ENCODE measurements around the gene TANC1.

Gene TANC1

GRCh38 chr2:159003555-159003954 is 35.1 kb downstream of the TANC1 start:
- H3K4me3 ChIP-seq (ENCODE audit: low read depth in 1 of 2, low read length in 2 of 2): no peak overlapping the region
- no peak overlapping the region for H3K27ac ChIP-seq (ENCODE audit: low read depth, low read length)
- no peaks in the 10 kb centered on the region for H3K9me3 ChIP-seq (ENCODE audit: control insufficient read depth in 1 of 2, low read length in 2 of 2)
- H3K27me3 ChIP-seq (ENCODE audit: control insufficient read depth in 1 of 2, insufficient read depth in 2 of 2, low read length in 2 of 2): no peaks in the 10 kb centered on the region
- peaks cover 5 to 14% of the 10 kb centered on the region in 2 donors for H3K36me3 ChIP-seq (ENCODE audit: control insufficient read depth in 1 of 2, insufficient read depth in 2 of 2, low read length in 2 of 2)
- no peak overlapping the region for H3K9ac ChIP-seq (ENCODE audit: low read depth in 1 of 2, low read length in 2 of 2)
- peaks cover 0 to 9% of the 10 kb centered on the region in 2 donors for H3K4me1 ChIP-seq (ENCODE audit: control insufficient read depth in 1 of 2, insufficient read depth in 2 of 2, low read length in 2 of 2)

DNA sequence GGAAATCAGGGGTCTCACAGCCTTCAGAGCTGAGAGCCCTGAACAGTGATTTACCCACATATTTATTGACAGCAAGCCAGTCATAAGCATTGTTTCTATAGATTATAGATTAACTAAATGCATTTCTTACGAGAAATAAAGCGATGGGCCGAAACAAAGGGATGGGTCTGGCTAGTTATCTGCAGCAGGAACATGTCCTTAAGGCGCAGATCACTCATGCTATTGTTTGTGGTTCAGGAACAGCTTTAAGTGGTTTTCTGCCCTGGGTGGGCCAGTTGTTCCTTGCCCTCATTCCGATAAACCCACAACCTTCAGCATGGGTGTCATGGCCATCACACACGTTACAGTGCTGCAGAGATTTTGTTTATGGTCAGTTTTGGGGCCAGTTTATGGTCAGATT is 36.4 kb downstream of the TANC1 start:
- no peaks in the 10 kb centered on the region for H3K4me1 ChIP-seq (ENCODE audit: control insufficient read depth in 1 of 2, insufficient read depth in 2 of 2, low read length in 2 of 2)
- no peaks in the 10 kb centered on the region for H3K27me3 ChIP-seq (ENCODE audit: control insufficient read depth in 1 of 2, insufficient read depth in 2 of 2, low read length in 2 of 2)
- H3K9ac ChIP-seq (ENCODE audit: low read depth in 1 of 2, low read length in 2 of 2): no peak overlapping the region
- no peaks in the 10 kb centered on the region for H3K9me3 ChIP-seq (ENCODE audit: control insufficient read depth in 1 of 2, low read length in 2 of 2)
- peaks cover 5 to 14% of the 10 kb centered on the region in 2 donors for H3K36me3 ChIP-seq (ENCODE audit: control insufficient read depth in 1 of 2, insufficient read depth in 2 of 2, low read length in 2 of 2)
- no peak overlapping the region for H3K27ac ChIP-seq (ENCODE audit: low read depth, low read length)
- no peak overlapping the region for H3K4me3 ChIP-seq (ENCODE audit: low read depth in 1 of 2, low read length in 2 of 2)

DNA sequence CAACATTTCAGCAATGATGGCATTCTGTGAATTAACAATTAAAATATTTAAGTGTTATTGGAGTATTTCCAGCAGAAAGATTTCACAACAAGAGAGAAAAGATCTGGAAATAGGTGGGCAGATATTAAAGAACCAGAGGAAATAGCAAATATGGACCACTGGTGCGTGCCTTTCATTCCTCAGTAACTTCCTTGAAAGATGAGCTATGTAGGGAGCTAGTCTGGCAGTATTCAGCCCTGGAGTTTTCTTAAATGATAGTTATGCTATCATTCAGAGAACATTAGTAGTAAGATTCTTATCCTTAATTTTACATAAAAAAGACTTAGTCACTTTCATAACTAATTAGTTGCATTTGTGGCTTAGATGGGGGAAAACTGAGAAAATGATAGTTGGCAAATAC is 41.5 kb downstream of the TANC1 start:
- Histone ChIP-seq H3K36me3 (ENCODE audit: control insufficient read depth in 1 of 2, insufficient read depth in 2 of 2, low read length in 2 of 2) (peaks cover 0 to 6% of the 10 kb centered on the region in 2 donors), H3K4me1 (ENCODE audit: control insufficient read depth in 1 of 2, insufficient read depth in 2 of 2, low read length in 2 of 2) (no peaks in the 10 kb centered on the region), H3K9ac (ENCODE audit: low read depth in 1 of 2, low read length in 2 of 2) (no peak overlapping the region), H3K4me3 (ENCODE audit: low read depth in 1 of 2, low read length in 2 of 2) (no peak overlapping the region), H3K27ac (ENCODE audit: low read depth, low read length) (no peak overlapping the region), H3K9me3 (ENCODE audit: control insufficient read depth in 1 of 2, low read length in 2 of 2) (peaks cover under 1 to 2% of the 10 kb centered on the region in 2 donors), H3K27me3 (ENCODE audit: control insufficient read depth in 1 of 2, insufficient read depth in 2 of 2, low read length in 2 of 2) (no peaks in the 10 kb centered on the region)

DNA sequence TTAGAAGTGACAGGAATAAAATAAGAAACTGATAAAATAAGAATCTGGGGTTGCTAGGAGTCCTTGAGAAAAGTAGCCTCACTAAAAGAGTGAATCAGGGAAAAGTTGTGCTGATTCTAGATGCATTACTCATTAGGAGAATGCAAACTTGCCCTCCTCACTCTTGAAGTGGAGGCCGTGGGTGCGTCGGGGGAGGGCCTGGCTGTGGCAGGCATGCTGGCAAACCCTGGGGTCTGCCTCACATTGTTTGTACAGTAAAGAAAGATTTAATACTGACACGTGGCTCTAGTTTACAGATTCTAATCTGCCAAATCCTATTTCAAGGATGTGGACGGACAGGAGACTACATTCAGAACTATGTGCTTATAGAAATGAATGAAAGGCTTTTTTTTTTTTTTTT is 41.9 kb downstream of the TANC1 start:
- Histone ChIP-seq H3K4me1 (ENCODE audit: control insufficient read depth in 1 of 2, insufficient read depth in 2 of 2, low read length in 2 of 2) (no peaks in the 10 kb centered on the region), H3K9ac (ENCODE audit: low read depth in 1 of 2, low read length in 2 of 2) (no peak overlapping the region), H3K36me3 (ENCODE audit: control insufficient read depth in 1 of 2, insufficient read depth in 2 of 2, low read length in 2 of 2) (peaks cover 0 to 5% of the 10 kb centered on the region in 2 donors), H3K9me3 (ENCODE audit: control insufficient read depth in 1 of 2, low read length in 2 of 2) (peaks cover 5 to 6% of the 10 kb centered on the region in 2 donors), H3K27ac (ENCODE audit: low read depth, low read length) (no peak overlapping the region), H3K27me3 (ENCODE audit: control insufficient read depth in 1 of 2, insufficient read depth in 2 of 2, low read length in 2 of 2) (no peaks in the 10 kb centered on the region), H3K4me3 (ENCODE audit: low read depth in 1 of 2, low read length in 2 of 2) (no peak overlapping the region)

- H3K4me1 ChIP-seq (ENCODE audit: control insufficient read depth in 1 of 2, insufficient read depth in 2 of 2, low read length in 2 of 2): no peaks in the 10 kb centered on the region
- no peaks in the 10 kb centered on the region for H3K27me3 ChIP-seq (ENCODE audit: control insufficient read depth in 1 of 2, insufficient read depth in 2 of 2, low read length in 2 of 2)
- H3K36me3 ChIP-seq (ENCODE audit: control insufficient read depth in 1 of 2, insufficient read depth in 2 of 2, low read length in 2 of 2): peaks cover 0 to 5% of the 10 kb centered on the region in 2 donors
- H3K27ac ChIP-seq (ENCODE audit: low read depth, low read length): no peak overlapping the region
- H3K9ac ChIP-seq (ENCODE audit: low read depth in 1 of 2, low read length in 2 of 2): no peak overlapping the region
- H3K4me3 ChIP-seq (ENCODE audit: low read depth in 1 of 2, low read length in 2 of 2): no peak overlapping the region
- H3K9me3 ChIP-seq (ENCODE audit: control insufficient read depth in 1 of 2, low read length in 2 of 2): peaks cover 6 to 10% of the 10 kb centered on the region in 2 donors
Observed at GRCh38 chr2:159010963-159011362, 42.5 kb downstream of the TANC1 start.

DNA sequence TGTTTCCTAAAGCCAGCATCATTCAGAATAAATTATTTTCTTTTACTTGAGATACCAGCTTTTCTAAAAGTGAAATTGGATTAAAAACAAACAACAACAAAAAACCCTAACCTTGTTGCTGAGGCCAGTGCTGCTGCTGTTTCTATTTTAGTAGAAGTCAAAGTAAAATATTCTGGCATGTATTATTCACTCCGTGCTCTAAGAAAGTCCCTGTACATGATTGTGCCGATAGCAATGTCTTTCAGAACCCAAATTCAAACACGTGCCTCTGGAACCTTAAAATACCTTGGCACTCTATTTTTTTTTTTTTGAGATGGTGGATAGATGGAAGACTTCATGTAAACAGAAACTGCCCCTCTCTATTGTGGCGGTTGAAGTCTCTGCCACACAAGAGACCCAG is 43.7 kb downstream of the TANC1 start:
- Histone ChIP-seq H3K27ac (ENCODE audit: low read depth, low read length) (no peak overlapping the region), H3K36me3 (ENCODE audit: control insufficient read depth in 1 of 2, insufficient read depth in 2 of 2, low read length in 2 of 2) (peaks cover 0 to 4% of the 10 kb centered on the region in 2 donors), H3K4me1 (ENCODE audit: control insufficient read depth in 1 of 2, insufficient read depth in 2 of 2, low read length in 2 of 2) (no peaks in the 10 kb centered on the region), H3K4me3 (ENCODE audit: low read depth in 1 of 2, low read length in 2 of 2) (no peak overlapping the region), H3K27me3 (ENCODE audit: control insufficient read depth in 1 of 2, insufficient read depth in 2 of 2, low read length in 2 of 2) (no peaks in the 10 kb centered on the region), H3K9me3 (ENCODE audit: control insufficient read depth in 1 of 2, low read length in 2 of 2) (peaks cover 6 to 14% of the 10 kb centered on the region in 2 donors), H3K9ac (ENCODE audit: low read depth in 1 of 2, low read length in 2 of 2) (no peak overlapping the region)

DNA sequence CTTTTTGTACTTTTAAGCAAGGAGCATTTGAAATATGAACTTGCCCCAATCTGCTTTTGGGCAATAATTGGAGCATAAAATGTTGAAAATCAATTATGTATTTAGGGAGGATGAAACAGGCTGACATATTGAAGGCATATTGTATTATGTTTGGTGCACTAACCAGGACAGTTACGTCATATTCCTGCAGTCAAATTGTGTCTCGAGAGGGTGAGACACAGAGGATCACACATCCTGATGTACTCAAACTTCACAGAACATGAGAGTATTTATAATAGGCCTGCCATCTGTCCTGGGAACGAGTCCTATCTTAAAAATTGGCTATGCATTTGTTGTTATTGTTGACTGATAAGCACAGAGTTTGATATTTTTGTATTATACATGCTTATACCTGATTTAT is 44.7 kb downstream of the TANC1 start:
- Histone ChIP-seq H3K9me3 (ENCODE audit: control insufficient read depth in 1 of 2, low read length in 2 of 2) (peaks cover 6 to 14% of the 10 kb centered on the region in 2 donors), H3K27ac (ENCODE audit: low read depth, low read length) (no peak overlapping the region)

GRCh38 chr2:159015174-159015573 is 46.7 kb downstream of the TANC1 start:
- Histone ChIP-seq H3K4me1 (ENCODE audit: control insufficient read depth in 1 of 2, insufficient read depth in 2 of 2, low read length in 2 of 2) (peaks cover 0 to 4% of the 10 kb centered on the region in 2 donors), H3K27ac (ENCODE audit: low read depth, low read length) (no peak overlapping the region), H3K9me3 (ENCODE audit: control insufficient read depth in 1 of 2, low read length in 2 of 2) (peaks cover 6 to 14% of the 10 kb centered on the region in 2 donors), H3K36me3 (ENCODE audit: control insufficient read depth in 1 of 2, insufficient read depth in 2 of 2, low read length in 2 of 2) (no peaks in the 10 kb centered on the region), H3K27me3 (ENCODE audit: control insufficient read depth in 1 of 2, insufficient read depth in 2 of 2, low read length in 2 of 2) (no peaks in the 10 kb centered on the region), H3K4me3 (ENCODE audit: low read depth in 1 of 2, low read length in 2 of 2) (no peak overlapping the region), H3K9ac (ENCODE audit: low read depth in 1 of 2, low read length in 2 of 2) (no peak overlapping the region)

More for the DNA sequence above, 44.7 kb downstream of the TANC1 start:
- no peaks in the 10 kb centered on the region for H3K4me1 ChIP-seq (ENCODE audit: control insufficient read depth in 1 of 2, insufficient read depth in 2 of 2, low read length in 2 of 2)
- no peak overlapping the region for H3K9ac ChIP-seq (ENCODE audit: low read depth in 1 of 2, low read length in 2 of 2)
- H3K4me3 ChIP-seq (ENCODE audit: low read depth in 1 of 2, low read length in 2 of 2): no peak overlapping the region
- H3K36me3 ChIP-seq (ENCODE audit: control insufficient read depth in 1 of 2, insufficient read depth in 2 of 2, low read length in 2 of 2): no peaks in the 10 kb centered on the region
- no peaks in the 10 kb centered on the region for H3K27me3 ChIP-seq (ENCODE audit: control insufficient read depth in 1 of 2, insufficient read depth in 2 of 2, low read length in 2 of 2)

- Histone ChIP-seq H3K36me3 (ENCODE audit: control insufficient read depth in 1 of 2, insufficient read depth in 2 of 2, low read length in 2 of 2) (no peaks in the 10 kb centered on the region), H3K4me1 (ENCODE audit: control insufficient read depth in 1 of 2, insufficient read depth in 2 of 2, low read length in 2 of 2) (peaks cover 0 to 4% of the 10 kb centered on the region in 2 donors), H3K27ac (ENCODE audit: low read depth, low read length) (no peak overlapping the region), H3K9ac (ENCODE audit: low read depth in 1 of 2, low read length in 2 of 2) (no peak overlapping the region), H3K9me3 (ENCODE audit: control insufficient read depth in 1 of 2, low read length in 2 of 2) (peaks cover 6 to 14% of the 10 kb centered on the region in 2 donors), H3K4me3 (ENCODE audit: low read depth in 1 of 2, low read length in 2 of 2) (no peak overlapping the region), H3K27me3 (ENCODE audit: control insufficient read depth in 1 of 2, insufficient read depth in 2 of 2, low read length in 2 of 2) (no peaks in the 10 kb centered on the region)
Observed at GRCh38 chr2:159015823-159016222, 47.4 kb downstream of the TANC1 start.

DNA sequence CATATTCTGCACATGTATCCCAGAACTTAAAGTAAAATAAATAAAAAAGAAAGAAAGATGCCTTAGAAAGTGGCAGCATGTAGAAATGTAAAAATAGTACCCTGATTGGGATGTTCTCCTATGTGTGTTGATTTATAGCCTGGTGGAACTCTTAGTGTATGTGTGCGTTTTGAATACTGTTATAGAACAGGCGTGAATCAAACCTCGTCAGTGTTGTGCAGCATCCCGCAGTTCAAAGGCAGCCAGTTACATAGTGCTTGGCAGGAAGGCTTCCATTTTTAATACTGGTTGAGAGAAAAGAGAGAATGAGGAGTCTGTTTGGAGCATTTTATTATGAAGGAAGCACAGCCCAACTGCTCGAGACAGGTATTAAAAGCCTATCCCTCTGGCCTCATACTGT is 49.4 kb downstream of the TANC1 start:
- Histone ChIP-seq H3K9ac (ENCODE audit: low read depth in 1 of 2, low read length in 2 of 2) (no peak overlapping the region), H3K27me3 (ENCODE audit: control insufficient read depth in 1 of 2, insufficient read depth in 2 of 2, low read length in 2 of 2) (no peaks in the 10 kb centered on the region), H3K4me1 (ENCODE audit: control insufficient read depth in 1 of 2, insufficient read depth in 2 of 2, low read length in 2 of 2) (peaks cover 0 to 4% of the 10 kb centered on the region in 2 donors), H3K4me3 (ENCODE audit: low read depth in 1 of 2, low read length in 2 of 2) (no peak overlapping the region), H3K9me3 (ENCODE audit: control insufficient read depth in 1 of 2, low read length in 2 of 2) (peaks cover 6 to 14% of the 10 kb centered on the region in 2 donors), H3K27ac (ENCODE audit: low read depth, low read length) (no peak overlapping the region), H3K36me3 (ENCODE audit: control insufficient read depth in 1 of 2, insufficient read depth in 2 of 2, low read length in 2 of 2) (no peaks in the 10 kb centered on the region)

- Histone ChIP-seq H3K9me3 (ENCODE audit: control insufficient read depth in 1 of 2, low read length in 2 of 2) (peaks cover 6 to 14% of the 10 kb centered on the region in 2 donors), H3K4me1 (ENCODE audit: control insufficient read depth in 1 of 2, insufficient read depth in 2 of 2, low read length in 2 of 2) (peaks cover 0 to 4% of the 10 kb centered on the region in 2 donors), H3K4me3 (ENCODE audit: low read depth in 1 of 2, low read length in 2 of 2) (no peak overlapping the region), H3K27me3 (ENCODE audit: control insufficient read depth in 1 of 2, insufficient read depth in 2 of 2, low read length in 2 of 2) (no peaks in the 10 kb centered on the region), H3K9ac (ENCODE audit: low read depth in 1 of 2, low read length in 2 of 2) (no peak overlapping the region), H3K36me3 (ENCODE audit: control insufficient read depth in 1 of 2, insufficient read depth in 2 of 2, low read length in 2 of 2) (no peaks in the 10 kb centered on the region), H3K27ac (ENCODE audit: low read depth, low read length) (no peak overlapping the region)
Observed at GRCh38 chr2:159019021-159019420, 50.6 kb downstream of the TANC1 start.

Measured in duodenal mucosa (tissue), 2 donors.